PC-9 (cell line): ENCODE results near the gene RASEF. TPM values are rescaled to one million over a fixed set of nuclear protein-coding genes. Genes with fewer than 3 reads are reported as not detected.
A peak's percentile ranks its signal among the peaks of the same experiment; 100 is the strongest.

Experiments
- BruUV-seq: library from RNA; stranded (reverse); fragments of 400-500 nt; replicated peaks from 2 replicates; lab custom pipeline; 2021; lab: Mats Ljungman, UMichigan
- CTCF ChIA-PET: fragments of 300-600 bp; sonication (Branson Sonifier 250); formaldehyde crosslinking; loops from one replicate; lab custom pipeline; 2022; ENCODE audit warnings: antibody characterized with exemption; lab: Charles Lee
- POLR2A ChIA-PET: fragments of 300-600 bp; sonication (Branson Sonifier 250); formaldehyde crosslinking; loops from one replicate; lab custom pipeline; 2022; ENCODE audit warnings: antibody characterized with exemption; ENCODE audit not compliant: unreplicated experiment; lab: Charles Lee
- DNase-seq, 2 experiments: peaks; one replicate each; pipeline versions ENCODE4 v3.0.0 to v3.0.0-alpha.2; 2015 to 2022; ENCODE audit warnings: mixed read lengths in 1 of 2
- H2AFZ ChIP-seq: fragments of 200-600 bp; sonication (generic); 2 replicates; pipeline ENCODE4 v1.8.1; 2017; ENCODE audit warnings: antibody characterized with exemption
- H3F3A ChIP-seq: fragments of 200-600 bp; sonication (generic); 2 replicates; pipeline ENCODE4 v1.8.1; 2017; ENCODE audit warnings: antibody characterized with exemption, mild to moderate bottlenecking, low read depth; ENCODE audit not compliant: insufficient read depth
- H3K27ac ChIP-seq: fragments of 200-600 bp; sonication (generic); 2 replicates; pipeline ENCODE4 v1.6.1; 2016; ENCODE audit warnings: mixed run types
- H3K27me3 ChIP-seq: fragments of 200-600 bp; sonication (generic); 2 replicates; pipeline ENCODE4 v1.6.1; 2016; ENCODE audit warnings: low read depth, mixed run types; ENCODE audit not compliant: insufficient read depth
- H3K36me3 ChIP-seq: fragments of 200-600 bp; sonication (generic); 2 replicates; pipeline ENCODE4 v1.6.1; 2016; ENCODE audit warnings: low read depth, mixed run types
- H3K4me1 ChIP-seq: fragments of 200-600 bp; sonication (generic); replicated peaks from 2 replicates; pipeline ENCODE4 v1.6.1; 2016; ENCODE audit warnings: mixed run types; ENCODE audit not compliant: insufficient read depth
- H3K4me2 ChIP-seq: fragments of 200-600 bp; sonication (generic); 2 replicates; pipeline ENCODE4 v1.6.1; 2017; ENCODE audit warnings: mixed run types
- H3K4me3 ChIP-seq: fragments of 200-600 bp; sonication (generic); 2 replicates; pipeline ENCODE4 v1.6.1; 2016; ENCODE audit warnings: mixed run types
- H3K79me2 ChIP-seq: fragments of 200-600 bp; sonication (generic); 2 replicates; pipeline ENCODE4 v1.6.1; 2017; ENCODE audit warnings: low read depth, mixed run types
- H3K9me2 ChIP-seq: fragments of 200-600 bp; sonication (generic); 2 replicates; pipeline ENCODE4 v1.8.1; 2017; ENCODE audit warnings: mild to moderate bottlenecking; ENCODE audit not compliant: insufficient read depth
- H3K9me3 ChIP-seq: fragments of 200-600 bp; sonication (generic); 2 replicates; pipeline ENCODE4 v1.8.1; 2016; ENCODE audit warnings: low read depth; ENCODE audit not compliant: insufficient read depth
- H4K20me1 ChIP-seq: fragments of 200-600 bp; sonication (generic); 2 replicates; pipeline ENCODE4 v1.8.1; 2017; ENCODE audit not compliant: insufficient read depth
- CTCF ChIP-seq: fragments of 200-600 bp; sonication (generic); conservative IDR thresholded peaks from 2 replicates; pipeline ENCODE4 v1.6.1; 2017; ENCODE audit warnings: mixed run types, antibody characterized with exemption, mild to moderate bottlenecking, moderate library complexity
- EZH2 ChIP-seq: fragments of 200-600 bp; sonication (generic); IDR thresholded peaks from 2 replicates; pipeline ENCODE4 v1.8.0; 2017; ENCODE audit warnings: antibody characterized with exemption, low read depth
- intact Hi-C: fragments of 100-400 bp; cut with micrococcal nuclease; formaldehyde crosslinking; loops from one replicate; pipeline ENCODE4 v1.10.0; 2022; ENCODE audit not compliant: unreplicated experiment
- total RNA-seq: library from RNA; stranded (reverse); gene quantifications from 2 replicates; pipeline ENCODE4 v1.2.3, GENCODE V29; 2021

The RASEF gene
- total RNA-seq, 1 experiment from 2014 or later = 12.8 TPM

- Histone ChIP-seq H3K9me3 (no peaks in the 10 kb centered on the region), H2AFZ (no peak overlapping the region), H3K79me2 (peaks cover 9% of the 10 kb centered on the region), H4K20me1 (no peaks in the 10 kb centered on the region), H3F3A (peaks cover 17% of the 10 kb centered on the region; the same call in 1 of the 2 replicates), H3K4me3 (no peak overlapping the region), H3K9me2 (no peaks in the 10 kb centered on the region), H3K27me3 (no peaks in the 10 kb centered on the region), H3K27ac (no peak overlapping the region), H3K4me2 (no peak overlapping the region), H3K36me3 (no peaks in the 10 kb centered on the region), H3K4me1 (peaks cover 28% of the 10 kb centered on the region)
- ChIA-PET CTCF (interaction anchor here (0.6 kb wide), 1 partner anchor 11 kb away, joined by 3 read pairs; no protein-coding TSS in a partner anchor), POLR2A (no interaction called here)
- TF ChIP-seq CTCF (no peak), EZH2 (no peak)
- BruUV-seq = no TSS peak
- peak; percentile 44 to 84 for DNase-seq
- intact Hi-C loops = no loop called here
Observed at GRCh38 chr9:83032065-83032625, 30.8 kb downstream of the RASEF start.

GRCh38 chr9:83030391-83031107, 32.4 kb downstream of the RASEF start:
- Histone ChIP-seq H4K20me1 (no peaks in the 10 kb centered on the region), H3K27ac (no peak overlapping the region), H3K36me3 (no peaks in the 10 kb centered on the region), H3K4me1 (peaks cover 38% of the 10 kb centered on the region), H3K9me3 (0 out of 2 replicates have a peak, but pooled peaks cover under 1% of the 10 kb centered on the region), H3F3A (peaks cover 22% of the 10 kb centered on the region; the same call in 1 of the 2 replicates), H2AFZ (no peak overlapping the region), H3K4me2 (no peak overlapping the region), H3K27me3 (no peaks in the 10 kb centered on the region), H3K79me2 (peaks cover 22% of the 10 kb centered on the region), H3K9me2 (no peaks in the 10 kb centered on the region), H3K4me3 (no peak overlapping the region)
- intact Hi-C loops = no loop called here
- BruUV-seq = no TSS peak
- ChIA-PET CTCF (no interaction called here), POLR2A (no interaction called here)
- peak in 1 of 2 experiments; percentile 33 for DNase-seq
- TF ChIP-seq CTCF (no peak), EZH2 (no peak)

- Histone ChIP-seq H2AFZ (no peak overlapping the region), H3K27me3 (no peaks in the 10 kb centered on the region), H3K9me3 (peaks cover 5% of the 10 kb centered on the region; the same call in 1 of the 2 replicates), H3K4me1 (peaks cover 34% of the 10 kb centered on the region), H4K20me1 (no peaks in the 10 kb centered on the region), H3K36me3 (no peaks in the 10 kb centered on the region), H3K9me2 (no peaks in the 10 kb centered on the region), H3F3A (peaks cover 22% of the 10 kb centered on the region; the same call in 1 of the 2 replicates), H3K79me2 (peaks cover 27% of the 10 kb centered on the region), H3K4me2 (no peak overlapping the region), H3K27ac (no peak overlapping the region), H3K4me3 (no peak overlapping the region)
- no peak for DNase-seq
- no peak for TF ChIP-seq CTCF
- no peak for TF ChIP-seq EZH2
- POLR2A ChIA-PET = no interaction called here
- intact Hi-C loops = no loop called here
- no TSS peak for BruUV-seq
- CTCF ChIA-PET = no interaction called here
Observed at GRCh38 chr9:83029531-83030137, 33.3 kb downstream of the RASEF start.
